OCI-LY1 (cell line): Measurements from ENCODE around the gene RASA3.

Experiments
- H2AFZ ChIP-seq: fragments of 200-600 bp; sonication (generic), shearing (Covaris generic); 2 replicates; pipeline ENCODE4 v1.6.0; 2014; ENCODE audit warnings: antibody characterized with exemption, mild to moderate bottlenecking, low read length
- H3F3A ChIP-seq: fragments of 200-600 bp; sonication (generic), shearing (Covaris generic); 2 replicates; pipeline ENCODE4 v1.6.0; 2014; ENCODE audit warnings: mild to moderate bottlenecking, antibody characterized with exemption, low read length, moderate library complexity; ENCODE audit not compliant: insufficient read depth
- H3K27ac ChIP-seq: fragments of 200-600 bp; sonication (generic); 2 replicates; pipeline ENCODE4 v1.5.1; 2014; ENCODE audit warnings: low read length, mixed run types, mild to moderate bottlenecking, low read depth; ENCODE audit not compliant: poor library complexity, severe bottlenecking
- H3K27me3 ChIP-seq: fragments of 200-600 bp; sonication (generic); 2 replicates; pipeline ENCODE4 v1.6.0; 2014; ENCODE audit warnings: antibody characterized with exemption, mild to moderate bottlenecking, low read length, moderate library complexity; ENCODE audit not compliant: insufficient read depth
- H3K36me3 ChIP-seq: fragments of 200-600 bp; sonication (generic); 2 replicates; pipeline ENCODE4 v1.6.1; 2014; ENCODE audit warnings: mild to moderate bottlenecking, antibody characterized with exemption, low read length, moderate library complexity, mixed read lengths; ENCODE audit not compliant: insufficient read depth
- H3K4me1 ChIP-seq: fragments of 200-600 bp; sonication (generic); 2 replicates; pipeline ENCODE4 v1.5.1; 2014; ENCODE audit warnings: mild to moderate bottlenecking, low read length, moderate library complexity; ENCODE audit not compliant: insufficient read depth, severe bottlenecking
- H3K4me2 ChIP-seq: fragments of 200-600 bp; sonication (generic), shearing (Covaris generic); 2 replicates; pipeline ENCODE4 v1.6.1; 2014; ENCODE audit warnings: low read length
- H3K4me3 ChIP-seq: fragments of 200-600 bp; sonication (generic); 2 replicates; pipeline ENCODE4 v1.5.1; 2014; ENCODE audit warnings: low read length, low read depth, mild to moderate bottlenecking, mixed read lengths; ENCODE audit not compliant: poor library complexity, severe bottlenecking
- H3K79me2 ChIP-seq: fragments of 200-600 bp; shearing (Covaris generic); 2 replicates; pipeline ENCODE4 v1.6.1; 2016; ENCODE audit warnings: mixed run types, low read length, mixed read lengths; ENCODE audit not compliant: insufficient read depth
- H3K9ac ChIP-seq: fragments of 200-600 bp; sonication (generic), shearing (Covaris generic); 2 replicates; pipeline ENCODE4 v1.6.1; 2014; ENCODE audit warnings: mild to moderate bottlenecking, low read length, mixed read lengths
- H3K9me2 ChIP-seq: fragments of 200-600 bp; sonication (generic), shearing (Covaris generic); 2 replicates; pipeline ENCODE4 v1.6.1; 2014; ENCODE audit warnings: low read depth, mild to moderate bottlenecking, low read length, mixed read lengths
- H3K9me3 ChIP-seq: fragments of 200-600 bp; shearing (Covaris generic); 2 replicates; pipeline ENCODE4 v1.6.1; 2014; ENCODE audit warnings: low read length, mixed read lengths
- H4K20me1 ChIP-seq: fragments of 200-600 bp; sonication (generic), shearing (Covaris generic); 2 replicates; pipeline ENCODE4 v1.6.0; 2016; ENCODE audit warnings: mild to moderate bottlenecking, low read length; ENCODE audit not compliant: insufficient read depth
- EZH2 ChIP-seq: fragments of 200-600 bp; sonication (generic), shearing (Covaris generic); IDR thresholded peaks from 2 replicates; pipeline ENCODE4 v1.8.0; 2017; ENCODE audit warnings: borderline replicate concordance, mixed run types, mild to moderate bottlenecking, antibody characterized with exemption, low read length, moderate library complexity, mixed read lengths
- TF ChIP-seq, protein P1 (sequence below): fragments of 200-600 bp; sonication (generic), shearing (Covaris generic); IDR thresholded peaks from 2 replicates; pipeline ENCODE4 v1.5.1; 2017; ENCODE audit warnings: mild to moderate bottlenecking, antibody characterized with exemption, low read length, moderate library complexity, mixed read lengths

The RASA3 gene

DNA sequence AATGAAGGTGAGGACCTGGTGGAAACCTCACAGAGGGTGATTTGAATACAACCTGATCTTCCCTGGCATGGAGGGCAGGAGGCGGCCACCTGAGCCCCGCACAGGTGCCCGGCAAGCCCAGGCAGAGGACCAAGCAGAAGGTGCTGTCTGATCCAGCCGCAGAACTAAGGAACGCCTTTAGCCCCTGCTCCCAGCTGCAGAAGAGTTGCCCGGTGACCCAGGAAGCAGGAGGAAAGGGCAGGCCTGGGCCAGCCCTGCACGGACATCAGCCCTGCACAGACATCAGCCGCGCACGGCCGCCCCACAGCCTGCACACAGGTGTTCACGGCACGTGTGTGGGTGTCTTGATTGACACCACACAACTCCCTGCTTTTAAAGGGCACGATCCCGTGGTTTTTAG, 43.1 kb downstream of the RASA3 start:
- Histone ChIP-seq H3F3A (no peaks in the 10 kb centered on the region), H2AFZ (no peak overlapping the region), H3K27me3 (peaks cover 5% of the 10 kb centered on the region; the same call in 1 of the 2 replicates), H3K79me2 (no peaks in the 10 kb centered on the region), H3K4me2 (no peak overlapping the region), H3K9me3 (peaks cover 6% of the 10 kb centered on the region; the same call in 1 of the 2 replicates), H3K4me1 (peaks cover 12% of the 10 kb centered on the region), H3K9me2 (no peaks in the 10 kb centered on the region), H3K36me3 (no peaks in the 10 kb centered on the region; the same call in 1 of the 2 replicates), H3K4me3 (no peak overlapping the region), H4K20me1 (no peaks in the 10 kb centered on the region), H3K9ac (no peak overlapping the region), H3K27ac (no peak overlapping the region)
- TF ChIP-seq, protein P1, sequence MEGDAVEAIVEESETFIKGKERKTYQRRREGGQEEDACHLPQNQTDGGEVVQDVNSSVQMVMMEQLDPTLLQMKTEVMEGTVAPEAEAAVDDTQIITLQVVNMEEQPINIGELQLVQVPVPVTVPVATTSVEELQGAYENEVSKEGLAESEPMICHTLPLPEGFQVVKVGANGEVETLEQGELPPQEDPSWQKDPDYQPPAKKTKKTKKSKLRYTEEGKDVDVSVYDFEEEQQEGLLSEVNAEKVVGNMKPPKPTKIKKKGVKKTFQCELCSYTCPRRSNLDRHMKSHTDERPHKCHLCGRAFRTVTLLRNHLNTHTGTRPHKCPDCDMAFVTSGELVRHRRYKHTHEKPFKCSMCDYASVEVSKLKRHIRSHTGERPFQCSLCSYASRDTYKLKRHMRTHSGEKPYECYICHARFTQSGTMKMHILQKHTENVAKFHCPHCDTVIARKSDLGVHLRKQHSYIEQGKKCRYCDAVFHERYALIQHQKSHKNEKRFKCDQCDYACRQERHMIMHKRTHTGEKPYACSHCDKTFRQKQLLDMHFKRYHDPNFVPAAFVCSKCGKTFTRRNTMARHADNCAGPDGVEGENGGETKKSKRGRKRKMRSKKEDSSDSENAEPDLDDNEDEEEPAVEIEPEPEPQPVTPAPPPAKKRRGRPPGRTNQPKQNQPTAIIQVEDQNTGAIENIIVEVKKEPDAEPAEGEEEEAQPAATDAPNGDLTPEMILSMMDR = no peak
- no peak for TF ChIP-seq EZH2

DNA sequence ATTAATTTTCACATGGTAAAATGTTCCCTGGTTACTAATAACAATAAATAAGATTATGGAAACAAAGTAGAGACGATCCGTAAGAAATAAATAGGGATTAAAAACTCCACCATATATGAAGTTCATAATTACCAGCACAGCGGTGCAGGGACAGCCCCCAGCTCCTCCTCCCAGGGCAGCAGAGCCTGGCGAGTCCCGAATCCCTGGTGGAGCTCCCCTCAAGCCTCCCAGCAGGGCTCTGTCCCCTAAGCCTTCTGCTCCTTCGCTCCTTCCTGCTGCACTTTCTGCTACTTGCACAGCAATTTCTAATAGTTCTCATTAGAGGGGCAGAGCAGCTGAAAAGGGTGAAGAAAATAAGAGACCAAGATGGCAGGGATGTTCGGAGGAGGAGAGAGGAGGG, 43.6 kb downstream of the RASA3 start:
- H2AFZ ChIP-seq = no peak overlapping the region
- H3K27ac ChIP-seq = no peak overlapping the region
- H3K79me2 ChIP-seq = no peaks in the 10 kb centered on the region
- peaks cover 5% of the 10 kb centered on the region; the same call in 1 of the 2 replicates for H3K27me3 ChIP-seq
- no peak overlapping the region for H3K4me3 ChIP-seq
- no peak overlapping the region for H3K4me2 ChIP-seq
- TF ChIP-seq, protein P1 = no peak
- TF ChIP-seq EZH2 = no peak
- H3K36me3 ChIP-seq = no peaks in the 10 kb centered on the region; the same call in 1 of the 2 replicates
- H3K9me2 ChIP-seq = no peaks in the 10 kb centered on the region
- H3K9ac ChIP-seq = no peak overlapping the region
- H3K9me3 ChIP-seq = peaks cover 6% of the 10 kb centered on the region; the same call in 1 of the 2 replicates
- H4K20me1 ChIP-seq = no peaks in the 10 kb centered on the region
- peaks cover 12% of the 10 kb centered on the region for H3K4me1 ChIP-seq
- H3F3A ChIP-seq = no peaks in the 10 kb centered on the region

DNA sequence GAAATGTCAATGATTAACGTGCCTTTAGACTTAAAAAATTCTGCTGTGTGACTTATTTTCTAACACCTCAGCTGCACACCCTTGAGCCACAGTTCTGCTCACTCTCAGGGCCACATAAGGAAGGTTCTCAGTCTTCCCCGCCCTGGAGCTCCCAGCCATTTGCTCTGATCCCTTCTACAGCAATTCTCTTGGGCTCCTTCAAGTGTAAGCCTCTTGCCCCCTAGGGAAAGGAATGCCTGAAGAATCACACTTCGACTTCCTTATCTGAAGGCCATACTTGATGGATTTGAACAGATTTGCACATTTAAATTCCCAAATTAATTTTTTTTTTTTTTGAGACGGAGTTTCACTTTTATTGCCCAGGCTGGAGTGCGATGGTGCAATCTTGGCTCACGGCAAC, 44.2 kb downstream of the RASA3 start:
- H3K4me2 ChIP-seq = no peak overlapping the region
- H3K36me3 ChIP-seq = no peaks in the 10 kb centered on the region; the same call in 1 of the 2 replicates
- TF ChIP-seq, protein P1 = no peak
- TF ChIP-seq EZH2 = no peak
- peaks cover 2% of the 10 kb centered on the region; the same call in 1 of the 2 replicates for H3K9me3 ChIP-seq
- H2AFZ ChIP-seq = no peak overlapping the region
- H3F3A ChIP-seq = no peaks in the 10 kb centered on the region
- no peak overlapping the region for H3K27ac ChIP-seq
- H4K20me1 ChIP-seq = no peaks in the 10 kb centered on the region
- H3K27me3 ChIP-seq = peaks cover 5% of the 10 kb centered on the region; the same call in 1 of the 2 replicates
- no peak overlapping the region for H3K9ac ChIP-seq
- peaks cover 12% of the 10 kb centered on the region for H3K4me1 ChIP-seq
- no peaks in the 10 kb centered on the region for H3K79me2 ChIP-seq
- no peak overlapping the region for H3K4me3 ChIP-seq
- H3K9me2 ChIP-seq = no peaks in the 10 kb centered on the region
